ENCODE data around the gene SLC26A2.

SLC26A2 gene

DNA sequence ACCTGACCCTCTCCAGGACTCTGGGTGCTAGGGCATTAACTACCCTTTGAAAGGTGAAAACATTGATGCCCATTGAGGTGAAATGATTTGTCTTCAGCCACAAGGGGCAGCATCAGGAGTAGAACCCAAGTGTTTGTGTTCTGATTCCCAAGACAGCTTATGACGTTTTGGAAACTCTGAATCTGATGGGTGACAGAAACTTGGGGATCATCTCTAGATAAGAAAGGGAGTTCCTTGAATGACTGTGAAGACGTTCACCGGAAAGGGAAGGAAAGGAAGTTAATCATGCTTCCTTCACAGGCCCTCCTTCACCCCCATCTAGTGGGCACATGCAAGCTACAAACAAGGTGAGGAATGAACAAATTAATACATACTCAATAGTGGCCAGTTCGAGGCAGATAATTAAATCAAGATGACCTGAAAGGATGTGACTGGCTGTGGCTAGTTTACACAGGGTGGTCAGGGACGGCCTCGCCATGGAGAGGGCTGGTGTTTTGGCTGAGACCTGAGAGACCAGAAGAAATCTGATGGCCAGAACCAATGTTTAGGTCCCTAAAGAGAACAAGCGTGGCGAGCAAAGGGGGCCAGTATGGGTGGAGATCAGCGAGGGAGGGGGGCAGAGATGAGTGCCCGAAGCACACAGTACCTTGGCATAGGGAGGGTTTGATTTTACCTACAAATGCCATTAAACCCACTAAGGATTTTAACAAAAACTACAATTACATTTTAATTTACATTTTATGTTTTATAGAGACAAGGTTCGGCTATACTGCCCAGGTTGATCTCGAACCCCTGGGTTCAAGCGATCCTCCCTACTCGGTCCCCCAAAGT is 937 bp upstream of the SLC26A2 start:
- peak; percentile 40 for DNase-seq (ENCODE audit: insufficient read length, low spot score)

DNA sequence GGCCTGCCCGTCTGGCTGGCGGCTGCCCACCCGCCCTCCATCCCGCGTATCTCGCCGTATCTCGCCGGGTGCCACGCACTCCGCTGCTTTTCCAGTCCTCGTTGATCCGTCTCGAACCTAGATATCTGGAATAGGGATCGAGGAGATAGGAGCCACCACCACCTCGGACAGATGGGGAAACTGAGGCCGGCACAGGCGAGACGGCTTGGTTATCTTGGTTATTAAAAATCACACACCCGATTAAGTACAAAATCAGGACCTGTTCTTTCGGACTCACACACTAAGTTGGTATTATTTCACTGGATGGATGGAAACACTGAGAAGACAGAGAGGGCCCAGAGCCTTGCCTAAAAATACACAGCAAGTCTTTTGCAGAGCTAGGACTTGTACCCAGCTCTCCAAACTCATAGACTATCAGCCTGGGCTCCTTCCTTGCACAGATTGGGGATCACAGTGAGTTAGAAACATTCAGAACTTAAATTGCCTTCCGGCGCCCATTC is 678 bp downstream of the SLC26A2 start:
- no peak for FAIRE-seq
- DNase-seq (ENCODE audit: insufficient read length, low spot score), result no peak

More for the DNA sequence above, 937 bp upstream of the SLC26A2 start:
- FAIRE-seq, result peak; percentile 88

DNA sequence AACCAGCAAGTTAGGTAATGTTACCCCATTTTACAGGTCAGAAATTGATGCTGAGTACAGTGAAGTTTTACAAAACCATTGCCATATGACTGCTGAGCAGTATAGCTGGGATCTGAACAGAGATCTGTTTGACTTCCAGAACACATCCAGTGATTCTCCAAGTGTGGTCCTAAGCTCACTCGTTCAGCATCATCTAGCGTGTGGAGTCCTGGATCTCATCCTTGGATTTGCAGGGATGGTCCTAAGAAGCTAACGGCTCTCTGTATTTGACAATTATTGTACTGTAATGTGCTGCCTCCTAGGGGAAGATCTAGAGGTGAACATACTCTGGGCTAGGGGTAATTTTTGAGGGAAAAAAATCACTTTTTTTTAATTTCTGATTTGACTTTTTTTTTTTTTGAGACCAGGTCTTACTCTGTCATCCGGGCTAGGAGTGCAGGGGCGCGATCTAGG is 1.4 kb downstream of the SLC26A2 start:
- DNase-seq (ENCODE audit: insufficient read length, low spot score) (no peak), FAIRE-seq (no peak)

DNA sequence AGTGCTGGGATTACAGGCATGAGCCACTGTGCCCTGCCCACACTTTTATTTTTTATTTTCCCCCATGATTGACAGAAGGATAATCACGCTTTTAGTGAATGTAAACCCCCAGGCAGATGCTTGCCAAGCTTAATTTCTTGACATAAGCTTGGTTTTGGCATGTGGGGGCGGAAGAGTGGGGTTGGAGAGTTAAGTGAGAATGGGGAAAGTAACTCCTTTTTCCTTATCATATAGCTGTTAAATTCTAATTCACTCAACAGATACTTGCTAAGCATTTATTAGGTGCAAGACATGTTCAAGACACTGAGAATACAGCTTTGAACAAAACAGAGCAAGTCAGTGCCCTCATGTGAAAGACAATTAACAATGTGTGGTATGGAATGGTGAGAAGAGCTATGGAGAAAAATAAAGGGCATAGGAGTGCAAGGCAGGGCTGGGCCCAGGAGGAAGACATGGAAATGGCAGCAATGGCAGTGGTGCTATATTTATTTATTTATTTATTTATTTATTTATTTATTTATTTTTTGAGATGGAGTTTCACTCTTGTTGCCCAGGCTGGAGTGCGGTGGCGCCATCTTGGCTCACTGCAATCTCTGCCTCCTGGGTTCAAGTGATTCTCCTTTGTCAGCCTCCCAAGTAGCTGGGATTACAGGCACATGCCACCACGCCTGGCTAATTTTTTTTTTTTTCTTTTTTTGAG is 2.2 kb downstream of the SLC26A2 start:
- DNase-seq (ENCODE audit: insufficient read length, low spot score), result no peak
- no peak for FAIRE-seq

DNA sequence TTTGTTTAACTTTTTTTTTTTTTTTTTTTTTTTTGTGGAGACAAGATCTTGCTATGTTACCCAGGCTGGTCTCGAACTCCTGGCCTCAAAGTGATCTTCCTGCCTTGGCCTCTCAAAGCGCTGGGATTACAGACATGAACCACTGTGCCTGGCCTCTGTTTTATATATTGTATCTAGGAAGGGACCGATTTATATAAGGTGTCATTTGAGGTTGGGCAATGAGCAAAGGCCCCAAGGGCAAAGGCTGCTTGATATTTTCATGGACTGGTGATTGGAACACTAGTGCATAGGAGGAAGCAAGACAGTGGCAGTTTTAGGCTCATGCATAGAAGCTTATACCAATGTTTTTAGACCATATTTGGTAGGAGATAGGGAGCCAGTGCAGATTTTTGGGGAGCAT is 3.2 kb downstream of the SLC26A2 start:
- FAIRE-seq (no peak), DNase-seq (ENCODE audit: insufficient read length, low spot score) (no peak)

DNA sequence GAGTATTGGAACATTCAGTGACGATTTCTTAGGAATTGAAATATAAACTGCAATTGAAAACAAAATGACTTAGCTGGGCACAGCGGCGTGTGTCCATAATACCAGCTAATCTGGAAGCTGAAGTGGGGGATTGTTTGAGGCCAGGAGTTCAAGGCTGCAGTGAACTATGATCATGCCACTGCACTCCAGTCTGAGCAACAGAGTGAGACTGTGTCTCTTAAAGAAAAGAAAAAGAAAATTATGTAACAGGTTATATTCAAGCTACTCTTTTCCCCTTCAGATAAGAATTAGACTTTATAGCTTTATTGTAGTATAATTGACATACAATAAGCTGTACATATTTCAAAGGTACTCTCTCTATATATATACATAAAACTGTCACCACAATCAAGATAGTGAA is 6.4 kb downstream of the SLC26A2 start:
- no peak for DNase-seq (ENCODE audit: insufficient read length, low spot score)
- no peak for FAIRE-seq

DNA sequence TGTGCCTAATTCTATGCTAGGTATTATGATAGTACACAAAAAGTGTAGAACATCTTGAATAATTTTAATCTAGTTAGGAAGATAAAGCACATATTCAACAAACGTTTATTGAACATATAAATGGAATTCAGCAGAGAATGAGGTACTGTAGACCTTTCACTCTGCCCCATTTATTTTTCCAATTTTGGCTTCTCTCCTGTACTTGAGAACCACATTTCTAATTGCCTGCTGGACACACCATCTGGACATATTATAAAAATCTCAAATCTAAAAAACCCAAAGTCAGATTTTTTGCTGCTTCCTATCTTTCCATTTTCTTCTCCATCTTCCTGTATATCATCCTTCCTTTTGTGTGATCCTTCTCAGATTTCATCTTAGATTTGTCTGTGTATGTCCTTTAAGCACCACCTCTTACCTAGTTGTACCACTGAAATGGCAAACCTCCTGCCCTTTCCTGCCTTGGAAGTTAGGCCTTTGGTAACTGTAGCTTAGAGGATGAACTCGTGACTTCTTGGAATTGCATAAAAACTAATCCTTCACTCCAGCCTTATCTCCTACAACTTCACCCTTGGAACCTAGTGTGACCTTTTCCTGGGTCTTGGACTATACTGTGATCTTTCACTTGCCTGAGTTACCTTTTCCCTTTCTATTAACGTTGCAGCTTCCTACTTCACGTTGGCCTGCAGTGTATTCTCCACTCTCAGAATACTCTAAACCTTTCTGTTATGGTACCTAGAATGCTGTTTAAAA is 8.8 kb downstream of the SLC26A2 start:
- DNase-seq (ENCODE audit: insufficient read length, low spot score), result no peak
- no peak for FAIRE-seq

DNA sequence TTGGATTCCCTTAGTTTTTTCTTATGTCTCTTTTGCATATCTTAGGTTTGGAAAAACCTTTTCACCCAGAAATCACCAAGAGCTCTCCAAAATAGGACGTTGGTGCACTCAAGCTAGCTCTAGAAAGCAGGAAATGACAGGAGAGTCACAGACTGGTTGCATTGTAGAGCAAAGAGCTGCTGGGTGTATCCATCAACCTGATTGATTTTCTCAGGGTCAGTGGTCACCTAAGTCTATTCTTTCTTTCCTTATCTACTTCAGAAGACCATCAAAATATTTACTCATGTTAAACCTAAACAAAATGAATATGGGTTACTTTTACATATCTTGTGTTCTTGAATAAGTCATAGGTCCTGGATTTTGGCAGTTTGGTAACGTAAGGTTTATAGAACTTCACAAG is 14.9 kb downstream of the SLC26A2 start:
- DNase-seq (ENCODE audit: insufficient read length, low spot score) (no peak), FAIRE-seq (no peak)

DNA sequence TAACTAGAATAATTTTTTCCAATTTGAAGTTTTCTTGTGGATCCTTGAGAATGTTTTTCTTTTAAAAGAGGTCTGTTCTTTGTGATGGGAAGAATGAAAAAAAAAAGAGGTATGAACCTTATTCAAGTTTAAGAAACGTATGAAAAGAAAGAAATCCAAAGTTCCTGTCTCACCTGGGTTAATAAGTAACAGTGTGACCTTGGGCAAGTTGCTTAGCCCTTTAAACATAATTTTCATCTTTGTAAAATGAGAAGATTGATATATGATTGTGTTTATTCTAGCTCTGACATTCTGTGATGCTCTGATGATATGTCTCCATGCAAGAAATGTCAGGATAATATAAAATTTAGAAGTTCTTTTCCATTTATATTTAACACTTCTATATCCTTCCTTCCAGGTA is 19.3 kb downstream of the SLC26A2 start:
- FAIRE-seq, result no peak

DNA sequence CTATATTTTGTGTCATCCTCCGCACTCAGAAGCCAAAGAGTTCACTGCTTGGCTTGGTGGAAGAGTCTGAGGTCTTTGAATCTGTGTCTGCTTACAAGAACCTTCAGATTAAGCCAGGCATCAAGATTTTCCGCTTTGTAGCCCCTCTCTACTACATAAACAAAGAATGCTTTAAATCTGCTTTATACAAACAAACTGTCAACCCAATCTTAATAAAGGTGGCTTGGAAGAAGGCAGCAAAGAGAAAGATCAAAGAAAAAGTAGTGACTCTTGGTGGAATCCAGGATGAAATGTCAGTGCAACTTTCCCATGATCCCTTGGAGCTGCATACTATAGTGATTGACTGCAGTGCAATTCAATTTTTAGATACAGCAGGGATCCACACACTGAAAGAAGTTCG is 20.6 kb downstream of the SLC26A2 start:
- FAIRE-seq, result no peak
- DNase-seq (ENCODE audit: insufficient read length, low spot score), result no peak

More for the DNA sequence above, 19.3 kb downstream of the SLC26A2 start:
- DNase-seq (ENCODE audit: insufficient read length, low spot score), result no peak

DNA sequence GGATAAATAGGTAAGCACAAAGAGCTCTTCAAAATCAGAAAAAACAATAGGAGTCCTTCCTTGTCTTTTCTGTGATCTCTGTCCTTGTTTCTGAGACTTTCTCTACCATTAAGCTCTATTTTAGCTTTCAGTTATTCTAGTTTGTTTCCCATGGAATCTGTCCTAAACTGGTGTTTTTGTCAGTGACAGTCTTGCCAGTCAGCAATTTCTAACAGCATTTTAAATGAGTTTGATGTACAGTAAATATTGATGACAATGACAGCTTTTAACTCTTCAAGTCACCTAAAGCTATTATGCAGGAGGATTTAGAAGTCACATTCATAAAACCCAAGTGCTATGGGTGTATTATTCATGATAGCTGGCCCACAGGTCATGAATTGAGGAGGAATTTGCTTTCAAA is 21.9 kb downstream of the SLC26A2 start:
- FAIRE-seq, result no peak
- DNase-seq (ENCODE audit: insufficient read length, low spot score), result no peak

DNA sequence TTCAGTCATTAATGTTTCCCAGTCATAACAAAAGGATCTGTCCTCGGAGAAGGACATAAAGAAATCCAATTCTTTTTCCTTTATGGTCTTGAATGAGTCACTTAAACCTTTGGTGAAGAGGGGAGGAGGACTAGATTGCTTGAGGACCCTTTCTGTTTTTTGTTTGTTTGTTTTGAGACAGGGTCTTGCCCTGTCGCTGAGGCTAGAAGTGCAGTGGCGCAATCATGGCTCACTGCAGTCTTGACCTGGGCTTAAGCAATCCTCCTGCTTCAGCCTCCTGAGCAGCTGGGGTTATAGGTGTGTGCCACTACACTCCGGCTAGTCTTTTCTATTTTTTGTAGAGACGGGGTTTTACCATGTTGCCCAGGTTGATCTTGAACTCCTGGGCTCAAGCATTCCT is 27.6 kb downstream of the SLC26A2 start:
- FAIRE-seq (no peak), DNase-seq (ENCODE audit: insufficient read length, low spot score) (no peak)

DNA sequence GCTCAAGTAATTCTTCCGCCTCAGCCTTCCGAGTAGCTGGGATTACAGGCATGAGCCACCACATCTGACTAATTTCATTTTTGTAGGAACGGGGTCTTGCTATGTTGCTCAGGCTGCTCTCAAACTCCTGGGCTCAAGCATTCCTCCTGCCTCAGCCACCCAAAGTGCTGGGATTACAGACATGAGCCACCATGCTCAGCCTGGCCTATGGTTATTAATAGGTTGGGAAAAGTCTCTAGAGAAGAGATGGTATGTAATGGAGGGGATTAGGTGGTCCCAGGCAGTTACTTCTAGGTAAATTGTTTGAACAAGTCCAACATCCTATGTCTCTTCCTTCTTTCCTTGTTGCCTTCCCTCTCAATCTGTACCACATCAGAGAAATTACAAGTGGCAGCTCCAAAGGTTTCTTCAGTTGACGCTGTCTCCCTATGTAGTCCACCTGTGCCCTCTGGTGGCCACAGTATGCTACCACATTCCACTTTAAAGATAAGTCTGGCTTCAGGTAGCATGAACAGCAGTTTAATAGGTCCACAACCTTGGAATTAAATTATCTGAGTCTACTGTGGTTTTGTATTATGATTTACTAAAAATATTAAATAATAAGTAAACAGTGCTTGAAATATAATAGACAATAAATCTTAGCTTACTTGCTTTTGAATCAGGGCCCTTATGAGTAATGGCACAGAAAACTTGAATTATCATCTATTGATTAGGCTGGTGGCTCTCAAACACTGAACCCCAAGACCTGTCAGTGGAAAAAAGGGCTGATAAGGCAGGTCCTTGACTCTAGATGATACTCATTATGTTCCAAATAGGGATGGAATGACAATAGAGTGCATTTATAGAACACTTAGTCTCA is 30.2 kb downstream of the SLC26A2 start:
- DNase-seq (ENCODE audit: insufficient read length, low spot score), result peak; percentile 32
- FAIRE-seq, result peak; percentile 97

DNA sequence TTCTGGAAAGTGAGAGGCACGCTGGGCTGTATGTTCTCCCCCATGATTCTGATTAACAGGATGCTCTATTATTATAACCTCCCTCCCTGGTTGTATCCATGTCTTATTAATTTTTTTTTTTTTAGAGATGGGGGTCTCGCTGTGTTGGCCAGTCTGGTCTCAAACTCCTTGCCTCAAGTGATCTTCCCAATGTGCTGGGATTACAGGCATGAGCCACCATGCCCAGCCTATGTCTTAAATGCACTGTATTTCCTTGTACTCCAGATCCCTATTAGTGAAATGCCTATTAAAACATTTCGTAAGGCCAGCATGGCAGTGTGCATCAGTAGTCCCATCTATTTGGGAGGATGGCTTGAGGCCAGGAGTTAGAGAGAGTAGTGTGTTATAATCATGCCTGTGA is 32.9 kb downstream of the SLC26A2 start:
- DNase-seq (ENCODE audit: insufficient read length, low spot score), result no peak
- FAIRE-seq, result no peak

DNA sequence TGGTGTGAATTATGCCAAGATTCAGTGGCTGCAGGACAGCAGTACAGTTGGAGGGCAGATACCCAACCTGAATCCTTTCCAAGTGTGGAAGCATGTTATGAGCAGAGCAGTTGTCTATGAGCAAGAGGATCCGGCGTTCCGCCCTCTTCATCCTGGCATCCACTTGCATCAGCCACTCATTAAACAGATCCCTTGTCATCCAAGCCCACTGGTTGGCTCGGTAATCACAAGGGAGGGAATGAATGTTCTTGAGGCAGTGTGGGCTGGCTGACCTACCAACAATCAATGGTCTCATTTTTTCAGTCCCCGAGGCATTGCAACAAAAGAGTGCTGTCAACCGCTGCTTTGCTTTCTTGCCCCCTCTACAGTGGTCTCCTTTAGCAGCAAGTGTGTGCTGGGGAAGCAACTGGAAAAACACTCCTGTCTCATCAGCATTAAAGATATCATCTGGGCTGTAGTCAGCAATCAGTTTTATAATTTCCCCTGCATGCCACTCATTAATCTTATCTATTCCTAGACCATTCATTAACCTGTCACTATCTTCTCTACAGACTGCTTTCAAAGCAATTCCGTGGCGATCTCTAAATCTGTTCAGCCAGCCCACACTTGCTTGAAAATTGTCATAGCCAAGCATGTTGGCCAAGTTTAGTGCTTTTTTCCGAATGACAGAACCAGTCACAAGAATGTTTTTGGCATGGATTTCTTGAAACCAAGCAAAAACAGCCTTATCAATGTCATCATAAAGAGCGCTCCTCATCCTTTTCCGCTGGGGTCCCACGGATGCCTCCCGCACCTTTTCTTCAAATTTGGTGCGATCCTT is 35.0 kb downstream of the SLC26A2 start:
- FAIRE-seq (no peak), DNase-seq (ENCODE audit: insufficient read length, low spot score) (no peak)

DNA sequence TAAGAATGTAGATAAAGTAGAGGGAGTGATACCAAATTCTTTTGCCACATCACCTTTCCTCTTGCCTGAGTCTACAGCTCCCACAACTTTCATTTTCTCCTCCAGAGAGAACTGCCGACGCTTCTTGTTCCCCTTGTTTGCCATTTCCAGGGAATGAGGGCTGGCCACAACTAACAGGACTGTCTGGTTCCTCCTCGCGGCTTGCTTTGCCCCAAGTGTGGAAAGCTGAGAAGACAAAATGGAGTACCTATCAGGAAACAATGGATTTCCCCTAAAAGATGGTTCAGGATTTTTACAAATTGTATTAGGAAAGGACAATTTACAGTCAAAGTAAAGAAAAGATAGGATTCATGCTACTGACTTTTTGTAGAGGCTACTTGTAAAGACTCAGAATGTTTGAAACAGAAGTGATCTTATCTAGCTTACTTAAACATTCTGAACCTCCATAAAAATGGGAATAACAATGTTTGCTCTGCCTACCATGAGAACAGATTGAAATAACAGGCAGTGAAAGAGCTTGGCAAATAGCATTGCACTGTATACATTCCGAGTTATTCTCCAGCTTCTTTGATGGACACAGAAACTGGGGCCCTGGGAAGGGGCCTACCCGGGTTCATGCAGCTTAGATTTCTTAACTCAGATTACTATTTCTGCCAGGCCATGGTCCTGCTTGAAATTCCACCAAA is 35.8 kb downstream of the SLC26A2 start:
- DNase-seq (ENCODE audit: insufficient read length, low spot score), result no peak
- no peak for FAIRE-seq

DNA sequence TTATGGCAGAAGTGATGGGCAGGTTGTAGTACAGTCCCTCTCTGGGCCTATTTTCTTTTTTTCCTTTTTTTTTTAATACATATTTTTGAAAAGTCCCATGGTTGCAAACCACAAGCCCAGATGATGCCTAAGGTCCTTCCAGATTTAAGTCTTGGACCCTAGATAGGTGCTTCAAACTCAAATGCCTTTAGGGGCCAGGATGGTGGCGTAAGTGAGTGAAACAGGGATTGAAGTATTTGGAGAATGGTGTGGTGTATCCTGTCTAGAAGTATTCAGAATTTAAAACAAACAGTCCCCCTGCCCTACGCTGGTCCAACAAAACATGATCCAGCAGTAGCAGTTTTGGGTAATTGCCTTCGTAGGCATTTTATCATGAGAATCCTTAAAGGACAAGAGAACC is 37.7 kb downstream of the SLC26A2 start:
- DNase-seq (ENCODE audit: insufficient read length, low spot score) (no peak), FAIRE-seq (no peak)

DNA sequence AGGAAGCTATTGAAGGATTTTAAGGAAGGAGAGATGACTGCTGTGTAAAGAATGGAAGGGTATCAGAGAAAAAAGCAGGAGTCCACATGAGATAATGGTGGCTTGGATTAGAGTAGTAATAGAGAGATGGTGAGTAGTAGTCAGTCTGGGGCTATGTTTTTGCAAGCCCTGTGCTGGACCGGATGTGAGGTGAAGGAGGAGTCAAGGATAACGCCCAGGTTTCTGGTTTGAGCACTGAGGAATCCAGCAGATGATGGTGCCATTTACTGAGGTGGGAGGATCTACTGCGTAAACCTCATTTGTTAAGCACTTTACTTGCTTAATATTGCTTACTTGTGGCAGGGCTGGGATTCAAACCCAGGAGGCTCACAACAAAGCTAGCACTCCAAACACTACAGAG is 38.8 kb downstream of the SLC26A2 start:
- DNase-seq (ENCODE audit: insufficient read length, low spot score) (no peak), FAIRE-seq (no peak)

DNA sequence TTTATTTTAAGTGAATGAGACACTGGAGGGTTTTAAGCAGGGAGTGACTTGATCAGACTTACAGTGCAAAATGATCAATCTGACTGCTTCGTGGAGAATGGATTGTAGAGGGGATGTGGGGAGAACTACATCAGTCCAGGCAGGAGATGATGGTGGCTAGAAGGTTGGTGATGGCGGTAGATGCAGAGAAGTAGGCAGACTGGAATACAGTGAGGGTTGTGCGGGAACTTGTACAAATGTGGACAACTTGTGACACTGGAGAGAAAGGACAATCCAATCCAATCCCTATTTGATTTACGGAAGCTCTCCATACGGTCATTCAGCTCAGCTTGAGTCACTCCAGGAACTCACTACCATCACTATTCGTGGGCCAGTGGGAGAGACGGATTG is 39.3 kb downstream of the SLC26A2 start:
- FAIRE-seq (peak; percentile 8), DNase-seq (ENCODE audit: insufficient read length, low spot score) (no peak)
